ENCODE data around the gene SFXN5.

DNA sequence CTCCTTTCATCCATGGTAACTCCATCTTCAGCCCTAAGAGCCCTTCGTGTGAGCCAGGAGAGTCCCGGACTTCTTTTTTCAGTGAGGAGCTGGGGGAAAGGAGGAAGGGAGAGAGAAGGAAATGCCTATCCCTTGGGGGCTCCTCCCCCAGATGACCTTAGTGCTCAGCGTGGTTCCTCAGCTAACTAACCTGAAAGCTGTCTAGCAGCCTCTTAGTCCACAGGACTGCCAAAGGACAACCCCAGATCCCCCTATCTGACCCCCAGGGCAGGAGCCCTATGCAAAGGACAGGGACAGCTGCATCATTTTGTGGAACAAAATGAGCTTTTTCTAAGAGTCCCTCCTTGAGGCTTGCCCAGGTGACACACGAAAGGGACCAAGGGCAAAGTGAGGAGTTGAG is 176.4 kb downstream of the SFXN5 start:
- TF ChIP-seq CTCF (IDR thresholded peaks at IDR 0.05; ENCODE audit: low read length) (no peak), EZH2 (IDR thresholded peaks at IDR 0.05; ENCODE audit: borderline replicate concordance, low read length) (no peak)
